ENCODE data around the gene EARS2.
"Not testable (repeated sequence)": the region's sequence is repeated elsewhere in the genome, so short reads cannot be mapped to it uniquely, and the experiment has no call there.

EARS2 gene

GRCh38 chr16:23552161-23552560, 5.0 kb downstream of the EARS2 start:
- no peak for TF ChIP-seq CTCF (IDR thresholded peaks at IDR 0.05; ENCODE audit: low read depth, low read length)
- DNase-seq = no peak
- H3K9me3 ChIP-seq (ENCODE audit: severe bottlenecking) = no peaks in the 10 kb centered on the region
- no peak overlapping the region for H3K4me3 ChIP-seq (ENCODE audit: low read depth, low read length)
- H3K36me3 ChIP-seq = peaks cover 49% of the 10 kb centered on the region
- no peaks in the 10 kb centered on the region for H3K27me3 ChIP-seq (ENCODE audit: insufficient read depth, low read depth, severe bottlenecking)
- no peak overlapping the region for H3K27ac ChIP-seq

GRCh38 chr16:23549938-23550337, 7.2 kb downstream of the EARS2 start:
- Histone ChIP-seq H3K27me3 (ENCODE audit: insufficient read depth, low read depth, severe bottlenecking) (no peaks in the 10 kb centered on the region), H3K36me3 (peaks cover 61% of the 10 kb centered on the region), H3K4me3 (ENCODE audit: low read depth, low read length) (no peak overlapping the region), H3K9me3 (ENCODE audit: severe bottlenecking) (no peaks in the 10 kb centered on the region), H3K27ac (no peak overlapping the region)
- DNase-seq = no peak
- no peak for TF ChIP-seq CTCF (IDR thresholded peaks at IDR 0.05; ENCODE audit: low read depth, low read length)

- Histone ChIP-seq H3K9me3 (ENCODE audit: severe bottlenecking) (no peaks in the 10 kb centered on the region), H3K4me3 (ENCODE audit: low read depth, low read length) (no peak overlapping the region), H3K27ac (no peak overlapping the region), H3K36me3 (peaks cover 53% of the 10 kb centered on the region), H3K27me3 (ENCODE audit: insufficient read depth, low read depth, severe bottlenecking) (no peaks in the 10 kb centered on the region)
- no peak for TF ChIP-seq CTCF (IDR thresholded peaks at IDR 0.05; ENCODE audit: low read depth, low read length)
- DNase-seq = no peak
Observed at GRCh38 chr16:23544436-23544835, 12.7 kb downstream of the EARS2 start.

GRCh38 chr16:23540817-23541178, 16.4 kb downstream of the EARS2 start:
- not testable (repeated sequence) for DNase-seq; H3K4me3 ChIP-seq (ENCODE audit: low read depth, low read length); H3K27ac ChIP-seq; H3K27me3 ChIP-seq (ENCODE audit: insufficient read depth, low read depth, severe bottlenecking); H3K9me3 ChIP-seq (ENCODE audit: severe bottlenecking)
- peaks cover 32% of the 10 kb centered on the region for H3K36me3 ChIP-seq

GRCh38 chr16:23539984-23540816, 16.9 kb downstream of the EARS2 start:
- H3K9me3 ChIP-seq (ENCODE audit: severe bottlenecking) = no peaks in the 10 kb centered on the region
- DNase-seq = no peak
- no peaks in the 10 kb centered on the region for H3K27me3 ChIP-seq (ENCODE audit: insufficient read depth, low read depth, severe bottlenecking)
- H3K4me3 ChIP-seq (ENCODE audit: low read depth, low read length) = no peak overlapping the region
- H3K27ac ChIP-seq = no peak overlapping the region
- no peak for TF ChIP-seq CTCF (IDR thresholded peaks at IDR 0.05; ENCODE audit: low read depth, low read length)
- peaks cover 32% of the 10 kb centered on the region for H3K36me3 ChIP-seq

- TF ChIP-seq CTCF (IDR thresholded peaks at IDR 0.05; ENCODE audit: low read depth, low read length) = no peak
- H3K36me3 ChIP-seq = peaks cover 36% of the 10 kb centered on the region
- H3K27me3 ChIP-seq (ENCODE audit: insufficient read depth, low read depth, severe bottlenecking) = no peaks in the 10 kb centered on the region
- H3K4me3 ChIP-seq (ENCODE audit: low read depth, low read length) = no peak overlapping the region
- H3K27ac ChIP-seq = no peak overlapping the region
- DNase-seq = no peak
- H3K9me3 ChIP-seq (ENCODE audit: severe bottlenecking) = no peaks in the 10 kb centered on the region
Observed at GRCh38 chr16:23538919-23539278, 18.3 kb downstream of the EARS2 start.

Measured in WERI-Rb-1 (cell line).